GM13976 (cell line): ENCODE data around the gene WNT2.
A peak's percentile ranks its signal among the peaks of the same experiment; 100 is the strongest.

Experiments
- DNase-seq: peaks from one replicate; pipeline ENCODE4 v3.0.0; 2012; ENCODE audit warnings: low spot score
- CTCF ChIP-seq: IDR thresholded peaks from 2 replicates; pipeline ENCODE4 v1.5.1; 2012; ENCODE audit warnings: borderline replicate concordance, mild to moderate bottlenecking; ENCODE audit not compliant: insufficient read depth; ENCODE audit errors: extremely low read depth, missing control alignments, control extremely low read depth
- in situ Hi-C: fragments of 300-500 bp; cut with MboI; formaldehyde crosslinking; loops from one replicate; pipeline ENCODE4 v1.12.0; 2022; ENCODE audit warnings: low sequenced_read_pairs, mixed read lengths, inconsistent platforms; ENCODE audit not compliant: unreplicated experiment

The WNT2 gene

GRCh38 chr7:117322741-117323304 lies at the start of gene WNT2:
Gene WNT2, minus strand, starts transcription at chr7:117323058. Its CDS starts 69 bp downstream, at chr7:117322989.
- DNase-seq = peak; percentile 38
- TF ChIP-seq CTCF = no peak
- in situ Hi-C loops = no loop called here

- in situ Hi-C loops = no loop called here
- TF ChIP-seq CTCF = no peak
- no peak for DNase-seq
Measured at GRCh38 chr7:117372073-117372472, 49.2 kb upstream of the WNT2 start.

- no peak for DNase-seq
- TF ChIP-seq CTCF = no peak
- in situ Hi-C loops = no loop called here
Measured at GRCh38 chr7:117364339-117365080, 41.7 kb upstream of the WNT2 start.

- in situ Hi-C loops = no loop called here
- no peak for DNase-seq
- no peak for TF ChIP-seq CTCF
Measured at GRCh38 chr7:117362294-117362888, 39.5 kb upstream of the WNT2 start.

- DNase-seq = no peak
- in situ Hi-C loops = no loop called here
- TF ChIP-seq CTCF = no peak
Measured at GRCh38 chr7:117350027-117350426, 27.2 kb upstream of the WNT2 start.

- no peak for TF ChIP-seq CTCF
- DNase-seq = no peak
- in situ Hi-C loops = no loop called here
Measured at GRCh38 chr7:117349570-117349969, 26.7 kb upstream of the WNT2 start.
